Dedifferentiated amniotic fluid mesenchymal stem cell (primary cell): ENCODE data around the gene CARS1.

Experiments
- DNase-seq: peaks from one replicate; pipeline ENCODE4 v3.0.0-alpha.2; 2016; ENCODE audit errors: extremely low spot score

Gene CARS1

DNA sequence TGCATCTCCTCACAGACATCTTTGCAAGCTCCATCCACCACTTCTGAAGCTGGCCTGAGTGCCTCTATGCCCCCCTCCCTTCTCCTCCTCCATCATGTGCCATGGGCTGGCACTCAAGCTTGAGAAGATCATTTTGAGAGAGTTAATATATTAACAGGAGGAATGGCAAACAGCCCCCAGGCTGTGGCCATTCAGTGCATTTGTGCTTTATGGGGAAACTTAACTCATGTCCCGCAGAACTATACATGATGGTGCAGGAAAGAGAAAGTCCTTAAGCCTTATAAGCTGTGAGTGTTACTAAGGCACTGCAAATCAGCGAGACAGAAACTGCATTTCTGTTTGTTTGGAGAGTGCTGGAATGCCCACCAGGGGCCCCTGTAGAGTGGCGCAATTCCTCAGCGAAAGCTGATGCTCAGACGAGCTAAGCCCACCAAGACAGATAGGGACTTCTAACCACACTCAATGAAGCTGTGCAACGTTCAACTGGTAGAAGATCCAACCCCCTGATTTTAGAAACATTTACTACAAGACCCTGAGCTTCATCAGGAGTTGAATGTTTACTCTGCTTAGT, 101.2 kb downstream of the CARS1 start:
- no peak for DNase-seq

DNA sequence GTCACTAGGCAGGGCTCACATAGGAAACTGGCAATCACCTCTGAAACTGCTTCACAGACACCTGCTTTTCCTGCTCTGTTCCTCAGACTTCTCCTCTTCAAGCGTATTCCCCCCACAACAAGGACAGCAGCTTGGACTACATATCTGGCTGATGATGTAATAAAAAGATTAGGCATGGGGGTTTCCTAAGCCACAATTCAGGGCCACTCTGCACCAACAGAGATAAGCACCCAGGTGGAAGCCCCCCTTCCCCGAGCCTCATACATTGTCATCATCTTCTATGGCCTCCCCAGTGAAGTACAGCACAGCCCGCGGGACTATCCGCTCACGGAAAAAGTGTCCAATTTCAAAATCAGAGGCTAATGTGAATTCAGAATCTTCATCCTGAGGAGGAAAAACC, 103.0 kb downstream of the CARS1 start:
- DNase-seq: no peak

DNA sequence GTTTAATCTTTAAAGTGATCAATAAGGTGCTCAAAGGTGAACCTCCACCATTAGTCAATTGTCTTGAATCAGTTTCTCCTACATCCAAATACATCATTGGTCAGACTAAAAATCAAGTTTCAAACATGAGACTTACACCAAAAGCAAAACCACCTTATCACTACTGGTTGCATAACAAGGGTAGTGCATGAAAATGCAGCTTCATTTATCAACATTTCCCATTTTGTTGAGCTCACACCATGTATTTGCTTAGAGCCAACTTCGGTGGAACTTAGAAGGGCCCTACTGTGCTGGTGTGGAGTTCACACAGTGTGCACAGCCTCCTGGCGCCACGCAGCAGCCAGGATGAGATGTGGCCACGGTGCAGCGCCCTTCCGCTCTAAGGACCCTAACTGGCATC, 104.9 kb downstream of the CARS1 start:
- DNase-seq: no peak

DNA sequence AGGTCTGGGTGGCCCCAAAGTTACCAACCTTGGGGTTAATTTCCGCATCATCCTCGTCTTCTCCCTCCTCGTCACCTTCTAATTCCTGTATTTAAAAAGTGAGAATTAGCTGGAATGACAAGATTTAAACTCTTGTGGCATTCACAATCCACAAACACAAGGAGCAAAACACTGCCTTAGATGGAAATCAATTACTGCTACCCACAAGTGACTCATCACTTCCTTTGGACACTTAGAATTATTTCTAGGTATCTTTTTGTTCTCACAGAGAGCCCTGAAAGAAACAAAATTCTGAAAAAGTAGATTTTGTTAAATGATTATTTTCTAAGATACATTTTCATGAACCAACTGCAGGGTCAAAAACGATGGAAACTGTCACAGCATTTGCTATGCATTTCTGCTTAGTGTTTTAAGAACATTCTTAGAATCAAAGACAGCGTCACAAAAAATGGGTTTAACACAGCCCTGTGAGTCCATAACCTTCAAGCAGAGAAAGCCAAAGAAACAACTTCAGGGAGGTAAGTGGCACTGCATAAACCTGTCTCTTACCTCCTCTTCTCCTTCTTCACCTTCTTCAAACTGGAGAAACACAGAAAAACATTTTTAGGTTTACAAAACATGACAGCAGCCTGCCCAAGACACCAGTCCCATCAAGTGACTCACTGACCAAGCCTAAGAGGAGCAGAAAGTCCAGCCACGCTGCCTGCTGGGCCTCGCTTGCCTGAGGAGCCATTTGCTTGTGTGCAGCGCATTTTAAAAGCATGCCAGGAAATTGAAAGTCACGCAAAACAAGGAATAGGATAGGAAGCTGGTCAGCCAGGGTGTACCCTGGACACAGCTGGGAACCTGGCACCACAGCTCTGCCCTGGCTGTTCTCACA, 105.8 kb downstream of the CARS1 start:
- DNase-seq: no peak
